ENCODE data around the gene HOXA7.

The HOXA7 gene

DNA sequence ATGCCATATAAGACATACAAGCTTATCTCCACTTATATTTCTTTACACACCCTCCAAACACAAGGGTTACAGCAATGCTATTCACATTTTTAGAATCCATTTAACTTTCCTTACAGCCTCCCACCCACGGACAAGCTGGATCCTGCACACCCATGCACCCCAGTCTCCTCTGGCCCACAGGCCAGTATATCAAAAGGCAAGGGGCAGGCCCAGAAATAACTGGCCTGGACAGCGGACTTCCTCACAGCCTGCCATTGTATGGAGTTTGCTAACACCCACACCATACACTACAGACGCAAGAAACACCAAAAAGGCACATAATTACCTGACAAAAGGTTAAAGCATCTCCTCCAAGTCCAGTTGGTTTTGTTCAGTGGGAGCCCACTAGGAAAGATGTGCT, 37.9 kb downstream of the HOXA7 start:
- H3F3A ChIP-seq (ENCODE audit: insufficient read depth, low read length): no peaks in the 10 kb centered on the region
- H3K4me3 ChIP-seq (ENCODE audit: low read length): no peak overlapping the region
- H3K27me3 ChIP-seq (replicated peaks; ENCODE audit: insufficient read depth, low read length): peaks cover 20% of the 10 kb centered on the region; the same call in 1 of the 2 replicates
- TF ChIP-seq, protein P1, sequence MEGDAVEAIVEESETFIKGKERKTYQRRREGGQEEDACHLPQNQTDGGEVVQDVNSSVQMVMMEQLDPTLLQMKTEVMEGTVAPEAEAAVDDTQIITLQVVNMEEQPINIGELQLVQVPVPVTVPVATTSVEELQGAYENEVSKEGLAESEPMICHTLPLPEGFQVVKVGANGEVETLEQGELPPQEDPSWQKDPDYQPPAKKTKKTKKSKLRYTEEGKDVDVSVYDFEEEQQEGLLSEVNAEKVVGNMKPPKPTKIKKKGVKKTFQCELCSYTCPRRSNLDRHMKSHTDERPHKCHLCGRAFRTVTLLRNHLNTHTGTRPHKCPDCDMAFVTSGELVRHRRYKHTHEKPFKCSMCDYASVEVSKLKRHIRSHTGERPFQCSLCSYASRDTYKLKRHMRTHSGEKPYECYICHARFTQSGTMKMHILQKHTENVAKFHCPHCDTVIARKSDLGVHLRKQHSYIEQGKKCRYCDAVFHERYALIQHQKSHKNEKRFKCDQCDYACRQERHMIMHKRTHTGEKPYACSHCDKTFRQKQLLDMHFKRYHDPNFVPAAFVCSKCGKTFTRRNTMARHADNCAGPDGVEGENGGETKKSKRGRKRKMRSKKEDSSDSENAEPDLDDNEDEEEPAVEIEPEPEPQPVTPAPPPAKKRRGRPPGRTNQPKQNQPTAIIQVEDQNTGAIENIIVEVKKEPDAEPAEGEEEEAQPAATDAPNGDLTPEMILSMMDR (IDR thresholded peaks at IDR 0.05; ENCODE audit: low read length): no peak
- TF ChIP-seq EZH2phosphoT487 (IDR thresholded peaks at IDR 0.05; ENCODE audit: low read length) (no peak), EZH2 (optimal IDR thresholded peaks at IDR 0.05; ENCODE audit: low read depth, low read length) (no peak)
- no peaks in the 10 kb centered on the region for H4K20me1 ChIP-seq (ENCODE audit: insufficient read depth, low read length)
- H3K79me2 ChIP-seq (ENCODE audit: low read length): no peaks in the 10 kb centered on the region
- no peaks in the 10 kb centered on the region for H3K9me3 ChIP-seq (replicated peaks; ENCODE audit: insufficient read depth, low read length)
- no peak overlapping the region for H3K4me2 ChIP-seq (ENCODE audit: low read depth, low read length)
- H3K36me3 ChIP-seq (replicated peaks; ENCODE audit: insufficient read depth, low read length): no peaks in the 10 kb centered on the region
- H2AFZ ChIP-seq (ENCODE audit: low read length): no peak overlapping the region
- no peak for DNase-seq
- H3K4me1 ChIP-seq (ENCODE audit: low read length): no peaks in the 10 kb centered on the region
- H3K9ac ChIP-seq (ENCODE audit: low read length): no peak overlapping the region
- H3K9me2 ChIP-seq (replicated peaks; ENCODE audit: insufficient read depth, low read length): no peaks in the 10 kb centered on the region
- no peak overlapping the region for H3K27ac ChIP-seq (ENCODE audit: low read length)

DNA sequence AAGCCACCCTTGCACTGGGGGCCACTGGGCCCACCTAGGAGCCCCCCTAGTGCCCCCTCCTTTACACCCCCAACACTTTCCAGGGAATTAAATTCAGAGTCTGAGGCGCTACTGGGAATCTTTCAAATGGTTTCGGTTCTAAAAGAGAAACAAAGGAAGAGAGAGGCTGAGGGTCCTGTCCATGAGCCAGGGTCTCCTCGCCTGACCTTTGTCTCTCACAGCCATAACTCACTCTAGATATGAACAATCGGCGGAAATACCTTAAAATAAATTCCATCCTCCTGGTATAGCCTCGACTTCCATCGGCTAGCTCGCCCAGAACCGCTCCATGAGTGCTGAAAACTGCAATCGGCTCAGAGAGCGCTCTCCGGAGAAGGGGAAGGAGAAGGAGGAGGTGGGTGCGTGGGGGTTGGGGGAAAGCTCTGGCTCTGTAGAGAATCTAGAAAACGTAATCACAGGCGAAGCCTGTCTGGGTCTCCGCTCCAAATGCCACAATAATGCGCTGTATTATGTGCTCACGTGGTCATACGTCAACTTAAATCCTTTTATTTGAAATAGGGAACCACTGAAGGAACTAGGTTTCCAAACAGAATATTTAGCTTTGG, 38.5 kb downstream of the HOXA7 start:
- H4K20me1 ChIP-seq (ENCODE audit: insufficient read depth, low read length): no peaks in the 10 kb centered on the region
- no peak overlapping the region for H2AFZ ChIP-seq (ENCODE audit: low read length)
- H3K9ac ChIP-seq (ENCODE audit: low read length): no peak overlapping the region
- no peak overlapping the region for H3K27ac ChIP-seq (ENCODE audit: low read length)
- H3K9me3 ChIP-seq (replicated peaks; ENCODE audit: insufficient read depth, low read length): no peaks in the 10 kb centered on the region
- no peak overlapping the region for H3K4me3 ChIP-seq (ENCODE audit: low read length)
- H3K4me1 ChIP-seq (ENCODE audit: low read length): no peaks in the 10 kb centered on the region
- H3K4me2 ChIP-seq (ENCODE audit: low read depth, low read length): no peak overlapping the region
- H3K9me2 ChIP-seq (replicated peaks; ENCODE audit: insufficient read depth, low read length): no peaks in the 10 kb centered on the region
- H3K36me3 ChIP-seq (replicated peaks; ENCODE audit: insufficient read depth, low read length): no peaks in the 10 kb centered on the region
- H3K79me2 ChIP-seq (ENCODE audit: low read length): no peaks in the 10 kb centered on the region
- DNase-seq: no peak
- TF ChIP-seq, protein P1 (IDR thresholded peaks at IDR 0.05; ENCODE audit: low read length): no peak
- TF ChIP-seq EZH2 (optimal IDR thresholded peaks at IDR 0.05; ENCODE audit: low read depth, low read length) (no peak), EZH2phosphoT487 (IDR thresholded peaks at IDR 0.05; ENCODE audit: low read length) (no peak)
- peaks cover 20% of the 10 kb centered on the region; the same call in 1 of the 2 replicates for H3K27me3 ChIP-seq (replicated peaks; ENCODE audit: insufficient read depth, low read length)
- no peaks in the 10 kb centered on the region for H3F3A ChIP-seq (ENCODE audit: insufficient read depth, low read length)

DNA sequence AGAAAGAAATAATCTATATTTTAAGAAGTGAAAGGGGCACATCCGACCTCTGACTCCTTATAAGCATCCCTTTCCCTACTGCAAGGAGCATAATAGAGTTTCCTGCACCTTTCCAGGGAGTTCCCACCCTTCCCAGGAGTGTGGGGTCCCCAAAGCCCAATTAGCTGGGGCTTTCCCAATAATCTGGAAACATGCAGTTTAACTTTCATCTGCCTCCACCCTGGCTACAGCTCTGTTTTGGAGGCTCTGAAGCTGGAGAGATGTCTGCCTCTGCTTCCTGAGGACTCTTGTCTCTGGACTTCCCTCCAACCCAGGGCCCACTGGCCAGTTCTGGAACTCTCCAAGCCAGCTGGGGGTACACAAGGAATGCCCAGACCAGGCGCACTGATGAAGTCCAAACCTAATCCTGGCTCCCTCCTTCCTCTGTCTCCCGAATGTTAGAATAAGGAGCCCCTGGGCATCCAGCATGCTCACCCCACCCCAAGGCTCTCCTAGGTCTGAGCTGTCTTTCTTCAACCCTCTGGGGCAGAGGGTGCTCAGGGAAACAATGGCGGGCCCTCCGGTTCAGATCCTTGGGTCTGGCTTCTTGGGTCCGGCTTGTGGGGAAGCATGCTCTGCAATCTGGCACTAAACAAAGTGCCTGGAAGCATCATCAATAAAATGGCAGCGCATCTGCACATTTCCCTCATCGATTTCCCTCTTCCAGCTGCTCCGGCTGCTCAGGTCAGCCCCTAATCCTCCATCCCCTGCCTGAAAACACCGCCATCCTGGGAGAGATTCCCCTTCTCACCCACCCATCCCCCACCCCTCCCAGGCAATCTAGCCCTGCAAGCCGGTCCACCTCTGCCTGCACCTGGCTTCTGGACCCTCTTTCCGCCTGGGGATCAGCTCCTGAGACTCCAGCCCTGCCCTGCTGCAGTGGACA, 39.3 kb downstream of the HOXA7 start:
- Histone ChIP-seq H3K27ac (ENCODE audit: low read length) (no peak overlapping the region), H3K4me3 (ENCODE audit: low read length) (no peak overlapping the region), H3F3A (ENCODE audit: insufficient read depth, low read length) (no peaks in the 10 kb centered on the region), H3K4me2 (ENCODE audit: low read depth, low read length) (no peak overlapping the region), H2AFZ (ENCODE audit: low read length) (no peak overlapping the region), H3K9me3 (replicated peaks; ENCODE audit: insufficient read depth, low read length) (no peaks in the 10 kb centered on the region), H3K9ac (ENCODE audit: low read length) (no peak overlapping the region), H4K20me1 (ENCODE audit: insufficient read depth, low read length) (no peaks in the 10 kb centered on the region), H3K9me2 (replicated peaks; ENCODE audit: insufficient read depth, low read length) (no peaks in the 10 kb centered on the region), H3K27me3 (replicated peaks; ENCODE audit: insufficient read depth, low read length) (peaks cover 22% of the 10 kb centered on the region; the same call in 1 of the 2 replicates), H3K4me1 (ENCODE audit: low read length) (no peaks in the 10 kb centered on the region), H3K36me3 (replicated peaks; ENCODE audit: insufficient read depth, low read length) (no peaks in the 10 kb centered on the region), H3K79me2 (ENCODE audit: low read length) (no peaks in the 10 kb centered on the region)
- TF ChIP-seq, protein P1 (IDR thresholded peaks at IDR 0.05; ENCODE audit: low read length): no peak
- TF ChIP-seq EZH2 (optimal IDR thresholded peaks at IDR 0.05; ENCODE audit: low read depth, low read length) (no peak), EZH2phosphoT487 (IDR thresholded peaks at IDR 0.05; ENCODE audit: low read length) (no peak)
- no peak for DNase-seq
